WTC11 (cell line): Measurements from ENCODE around the gene PIPOX. TPM values are rescaled to one million over a fixed set of nuclear protein-coding genes. Genes with fewer than 3 reads are reported as not detected.

ENCODE experiments used
- ATAC-seq: fragments of 200-7000 bp; cut with Tn5 transposase; 2 replicates; pipeline ENCODE4 v1.10.0; 2021; ENCODE audit warnings: mild to moderate bottlenecking, moderate library complexity
- CTCF ChIA-PET: fragments of 300-600 bp; sonication (Branson Sonifier 250); formaldehyde crosslinking; loops from one replicate; lab custom pipeline; 2021; ENCODE audit warnings: antibody characterized with exemption; lab: Charles Lee
- POLR2A ChIA-PET: fragments of 350-600 bp; sonication (Branson Sonifier 250); formaldehyde crosslinking; loops from one replicate; lab custom pipeline; 2021; ENCODE audit warnings: antibody characterized with exemption; lab: Charles Lee
- DNase-seq: peaks from one replicate; pipeline ENCODE4 v3.0.0; 2021; ENCODE audit warnings: low spot score
- H3K27ac Mint-ChIP-seq: 2 replicates; pipeline ENCODE4 v1.8.0; 2021; ENCODE audit warnings: mixed read lengths
- H3K27me3 Mint-ChIP-seq: 2 replicates; pipeline ENCODE4 v1.8.0; 2021; ENCODE audit warnings: low read depth, mild to moderate bottlenecking, moderate library complexity, mixed read lengths
- H3K36me3 Mint-ChIP-seq: 2 replicates; pipeline ENCODE4 v1.8.0; 2021; ENCODE audit warnings: mixed read lengths
- H3K4me1 Mint-ChIP-seq: 2 replicates; pipeline ENCODE4 v1.8.0; 2022; ENCODE audit warnings: mixed read lengths
- H3K4me3 Mint-ChIP-seq: 2 replicates; pipeline ENCODE4 v1.8.0; 2021; ENCODE audit warnings: mild to moderate bottlenecking, moderate library complexity, mixed read lengths
- H3K9me3 Mint-ChIP-seq: 2 replicates; pipeline ENCODE4 v1.8.0; 2021; ENCODE audit warnings: mixed read lengths
- CTCF ChIP-seq: fragments of 200-600 bp; IDR thresholded peaks from 2 replicates; pipeline ENCODE4 v1.8.0; 2022; ENCODE audit warnings: antibody characterized with exemption
- ERG ChIP-seq: fragments of 250-450 bp; sonication (Bioruptor Pico); IDR thresholded peaks from 2 replicates; pipeline ENCODE4 v1.8.0; 2021; ENCODE audit warnings: mild to moderate bottlenecking
- GRHL2 ChIP-seq: fragments of 250-450 bp; sonication (Bioruptor Pico); IDR thresholded peaks from 2 replicates; pipeline ENCODE4 v1.8.0; 2022; ENCODE audit warnings: mild to moderate bottlenecking, moderate library complexity; ENCODE audit not compliant: insufficient replicate concordance, severe bottlenecking
- JUN ChIP-seq: sonication (generic); formaldehyde crosslinking; IDR thresholded peaks from 2 replicates; pipeline ENCODE4 v1.8.0; 2023; ENCODE audit warnings: mild to moderate bottlenecking, missing genetic modification reagents
- KAT7 ChIP-seq: sonication (generic); formaldehyde crosslinking; IDR thresholded peaks from 2 replicates; pipeline ENCODE4 v1.8.1; 2023; ENCODE audit warnings: missing genetic modification reagents, mild to moderate bottlenecking, borderline replicate concordance
- NFATC4 ChIP-seq: fragments of 250-450 bp; sonication (Bioruptor Pico); IDR thresholded peaks from 2 replicates; pipeline ENCODE4 v1.9.0; 2021; ENCODE audit warnings: mild to moderate bottlenecking
- NR3C1 ChIP-seq: sonication (generic); formaldehyde crosslinking; conservative IDR thresholded peaks from 2 replicates; pipeline ENCODE4 v1.8.1; 2023; ENCODE audit warnings: low read depth, mild to moderate bottlenecking, missing genetic modification reagents
- PRDM15 ChIP-seq: sonication (generic); formaldehyde crosslinking; IDR thresholded peaks from 2 replicates; pipeline ENCODE4 v1.8.0; 2022; ENCODE audit warnings: missing genetic modification reagents
- RELA ChIP-seq: sonication (generic); formaldehyde crosslinking; IDR thresholded peaks from 2 replicates; pipeline ENCODE4 v1.8.1; 2022; ENCODE audit warnings: missing genetic modification reagents, mild to moderate bottlenecking, borderline replicate concordance
- SMAD4 ChIP-seq: sonication (generic); formaldehyde crosslinking; IDR thresholded peaks from 2 replicates; pipeline ENCODE4 v1.8.0; 2022; ENCODE audit warnings: mild to moderate bottlenecking, missing genetic modification reagents
- SP1 ChIP-seq: sonication (generic); formaldehyde crosslinking; conservative IDR thresholded peaks from 2 replicates; pipeline ENCODE4 v1.8.1; 2022; ENCODE audit warnings: missing genetic modification reagents
- STAT6 ChIP-seq: sonication (generic); formaldehyde crosslinking; conservative IDR thresholded peaks from 2 replicates; pipeline ENCODE4 v1.8.1; 2023; ENCODE audit warnings: mild to moderate bottlenecking, low read depth, missing genetic modification reagents, moderate library complexity
- TEAD4 ChIP-seq: sonication (generic); formaldehyde crosslinking; IDR thresholded peaks from 2 replicates; pipeline ENCODE4 v1.8.0; 2022; ENCODE audit warnings: mild to moderate bottlenecking, missing genetic modification reagents
- ZBTB21 ChIP-seq: sonication (generic); formaldehyde crosslinking; IDR thresholded peaks from 2 replicates; pipeline ENCODE4 v1.8.1; 2023; ENCODE audit warnings: mild to moderate bottlenecking, missing genetic modification reagents, borderline replicate concordance
- total RNA-seq: library from RNA; stranded (reverse); gene quantifications from 3 replicates; pipeline ENCODE4 v1.2.3, GENCODE V29; 2021
- TF ChIP-seq, protein P1 (sequence below): fragments of 250-450 bp; sonication (Bioruptor Pico); conservative IDR thresholded peaks from 2 replicates; pipeline ENCODE4 v1.9.0; 2021; ENCODE audit warnings: mild to moderate bottlenecking
- TF ChIP-seq, protein P2 (sequence below): sonication (generic); formaldehyde crosslinking; IDR thresholded peaks from 2 replicates; pipeline ENCODE4 v1.8.0; 2023; ENCODE audit warnings: mild to moderate bottlenecking, missing genetic modification reagents

PIPOX gene
- total RNA-seq, 1 experiment from 2014 or later, result 34.2 TPM

- peaks cover 47% of the 10 kb centered on the region for H3K4me1 Mint-ChIP-seq
- TF ChIP-seq SMAD4 (CRISPR knock-in tag) (no peak), NR3C1 (CRISPR knock-in tag) (no peak), TEAD4 (CRISPR knock-in tag) (no peak), ZBTB21 (no peak), CTCF (no peak), GRHL2 (CRISPR knock-in tag) (no peak), JUN (no peak), NFATC4 (CRISPR knock-in tag) (no peak)
- TF ChIP-seq, protein P1, sequence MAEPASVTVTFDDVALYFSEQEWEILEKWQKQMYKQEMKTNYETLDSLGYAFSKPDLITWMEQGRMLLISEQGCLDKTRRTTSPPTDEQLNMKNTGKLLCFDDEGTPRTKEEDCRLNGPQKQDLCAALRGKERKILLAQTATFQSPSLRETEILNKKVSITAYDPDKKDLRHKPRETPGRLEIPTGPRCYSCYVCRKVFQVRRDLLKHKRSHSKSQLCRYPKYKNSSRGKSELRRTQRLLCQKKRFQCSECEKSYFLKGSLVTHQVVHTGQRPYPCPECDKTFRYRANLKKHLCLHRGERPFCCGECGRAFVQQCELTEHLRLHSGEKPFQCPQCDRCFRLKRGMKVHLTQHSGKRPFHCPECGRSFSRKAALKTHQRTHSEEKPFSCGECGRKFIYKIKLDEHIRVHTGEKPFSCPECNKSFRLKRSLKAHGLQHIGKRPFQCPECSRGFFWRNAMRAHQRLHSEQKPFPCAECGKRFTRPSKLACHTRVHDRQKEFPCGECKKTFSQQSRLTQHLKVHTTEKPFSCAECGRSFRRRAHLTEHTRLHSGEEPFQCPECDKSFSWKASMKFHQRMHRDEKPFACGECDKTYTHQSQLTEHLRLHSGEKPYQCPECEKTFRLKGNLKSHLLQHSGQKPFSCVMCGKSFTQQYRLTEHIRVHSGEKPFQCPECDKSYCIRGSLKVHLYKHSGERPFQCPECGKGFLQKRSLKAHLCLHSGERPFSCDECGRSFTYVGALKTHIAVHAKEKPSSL (CRISPR knock-in tag), result no peak
- POLR2A ChIA-PET, result no interaction called here
Measured at GRCh38 chr17:29071303-29071702, 28.4 kb downstream of the PIPOX start.

DNA sequence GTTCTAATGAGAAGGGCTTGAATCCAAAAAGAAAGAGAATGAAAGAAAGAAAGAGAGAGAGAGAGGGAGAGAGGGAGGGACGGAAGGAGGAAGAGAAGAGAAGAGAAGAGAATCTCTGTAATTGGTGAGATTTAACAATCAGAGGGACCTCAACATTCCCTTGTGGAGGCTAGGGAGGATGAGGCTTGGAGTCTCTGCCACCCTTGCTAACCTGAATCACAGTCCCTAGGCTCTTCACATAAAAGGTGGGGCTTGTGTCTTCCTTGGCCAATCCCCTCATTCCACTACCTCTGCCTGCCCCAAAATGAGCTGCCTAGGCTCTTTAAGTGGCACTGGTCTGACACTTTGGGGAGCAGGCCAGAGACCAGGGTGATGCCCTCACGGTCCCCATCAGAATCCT is 30.1 kb downstream of the PIPOX start:
- no peak for ATAC-seq
- Mint-ChIP-seq H3K27me3 (peaks cover 8% of the 10 kb centered on the region), H3K4me3 (no peak overlapping the region), H3K9me3 (no peaks in the 10 kb centered on the region), H3K36me3 (no peaks in the 10 kb centered on the region), H3K27ac (no peak overlapping the region), H3K4me1 (peaks cover 55% of the 10 kb centered on the region)
- DNase-seq, result no peak
- CTCF ChIA-PET, result interaction anchor here (0.5 to 1.2 kb wide), 4 partner anchors 14 to 1697 kb away, joined by 3 to 4 read pairs (median 4); no protein-coding TSS in a partner anchor
- POLR2A ChIA-PET, result no interaction called here
- no peak for TF ChIP-seq STAT6
- no peak for TF ChIP-seq SP1 (CRISPR knock-in tag)
- TF ChIP-seq, protein P2, sequence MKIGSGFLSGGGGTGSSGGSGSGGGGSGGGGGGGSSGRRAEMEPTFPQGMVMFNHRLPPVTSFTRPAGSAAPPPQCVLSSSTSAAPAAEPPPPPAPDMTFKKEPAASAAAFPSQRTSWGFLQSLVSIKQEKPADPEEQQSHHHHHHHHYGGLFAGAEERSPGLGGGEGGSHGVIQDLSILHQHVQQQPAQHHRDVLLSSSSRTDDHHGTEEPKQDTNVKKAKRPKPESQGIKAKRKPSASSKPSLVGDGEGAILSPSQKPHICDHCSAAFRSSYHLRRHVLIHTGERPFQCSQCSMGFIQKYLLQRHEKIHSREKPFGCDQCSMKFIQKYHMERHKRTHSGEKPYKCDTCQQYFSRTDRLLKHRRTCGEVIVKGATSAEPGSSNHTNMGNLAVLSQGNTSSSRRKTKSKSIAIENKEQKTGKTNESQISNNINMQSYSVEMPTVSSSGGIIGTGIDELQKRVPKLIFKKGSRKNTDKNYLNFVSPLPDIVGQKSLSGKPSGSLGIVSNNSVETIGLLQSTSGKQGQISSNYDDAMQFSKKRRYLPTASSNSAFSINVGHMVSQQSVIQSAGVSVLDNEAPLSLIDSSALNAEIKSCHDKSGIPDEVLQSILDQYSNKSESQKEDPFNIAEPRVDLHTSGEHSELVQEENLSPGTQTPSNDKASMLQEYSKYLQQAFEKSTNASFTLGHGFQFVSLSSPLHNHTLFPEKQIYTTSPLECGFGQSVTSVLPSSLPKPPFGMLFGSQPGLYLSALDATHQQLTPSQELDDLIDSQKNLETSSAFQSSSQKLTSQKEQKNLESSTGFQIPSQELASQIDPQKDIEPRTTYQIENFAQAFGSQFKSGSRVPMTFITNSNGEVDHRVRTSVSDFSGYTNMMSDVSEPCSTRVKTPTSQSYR, result no peak
- no peak for TF ChIP-seq CTCF
- no peak for TF ChIP-seq RELA
- no peak for TF ChIP-seq PRDM15 (CRISPR knock-in tag)
- no peak for TF ChIP-seq ERG (CRISPR knock-in tag)
- no peak for TF ChIP-seq KAT7 (CRISPR knock-in tag)

More at GRCh38 chr17:29071303-29071702, 28.4 kb downstream of the PIPOX start:
- ATAC-seq, result no peak
- no peak overlapping the region for H3K27ac Mint-ChIP-seq
- no peaks in the 10 kb centered on the region for H3K36me3 Mint-ChIP-seq
- CTCF ChIA-PET, result interaction anchor here (2.3 to 4.1 kb wide), 3 partner anchors 41 to 106 kb away, joined by 5 to 19 read pairs (median 17); no protein-coding TSS in a partner anchor
- no peak overlapping the region for H3K4me3 Mint-ChIP-seq
- H3K27me3 Mint-ChIP-seq, result peaks cover 12% of the 10 kb centered on the region
- DNase-seq, result no peak
- H3K9me3 Mint-ChIP-seq, result no peaks in the 10 kb centered on the region
